Measurements from ENCODE around the gene TAF7L.

DNA sequence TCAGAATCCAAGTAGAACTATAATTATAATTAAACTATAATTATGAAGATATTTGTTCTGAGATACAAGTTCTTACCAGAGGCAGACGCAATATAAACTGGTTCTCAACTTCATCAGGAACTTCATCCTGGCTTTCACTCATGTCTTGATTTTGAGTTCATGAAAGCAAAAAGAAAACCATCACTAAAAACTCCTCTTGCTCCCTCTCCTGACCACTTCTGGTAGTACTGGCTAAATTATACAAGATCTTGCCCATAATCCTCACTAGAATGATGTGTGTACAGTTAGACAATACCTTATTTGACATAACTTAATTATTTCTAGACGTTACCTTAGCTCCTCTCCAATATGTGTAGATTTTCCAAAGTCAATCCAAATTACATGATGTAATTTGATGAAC is 3.7 kb downstream of the TAF7L start:
- TF ChIP-seq ZNF274 (IDR thresholded peaks at IDR 0.05; ENCODE audit: low read depth, low read length) (no peak), YY1 (IDR thresholded peaks at IDR 0.05; ENCODE audit: insufficient read depth, insufficient read length) (no peak)
